Common myeloid progenitor, CD34-positive (primary cell): Measurements from ENCODE around the gene BACH2.

Source experiments
- CTCF ChIA-PET: fragments of 350-600 bp; sonication (Branson Sonifier 250); formaldehyde crosslinking; loops from one replicate; lab custom pipeline; 2021; ENCODE audit warnings: antibody characterized with exemption; lab: Charles Lee
- POLR2A ChIA-PET: fragments of 350-600 bp; sonication (Branson Sonifier 250); formaldehyde crosslinking; loops from one replicate; lab custom pipeline; 2021; ENCODE audit warnings: antibody characterized with exemption; lab: Charles Lee
- DNase-seq, 3 donors: peaks; one replicate each; pipeline versions ENCODE4 v3.0.0 to v3.0.0-alpha.2; 2013
- H3K27ac ChIP-seq, 2 experiments: 1 replicate in 1 of 2; 2 replicates in 1 of 2; pipeline ENCODE4 v1.7.0; 2013; ENCODE audit warnings: inconsistent platforms in 2 of 2, low read length in 2 of 2, mild to moderate bottlenecking in 2 of 2, low read depth in 1 of 2, moderate library complexity in 1 of 2; ENCODE audit not compliant: severe bottlenecking in 2 of 2, insufficient read depth in 1 of 2, poor library complexity in 1 of 2
- H3K27me3 ChIP-seq, 5 experiments: replicated peaks in 2 of 5; 1 replicate in 3 of 5; 2 replicates in 2 of 5; pipeline versions ENCODE4 v1.6.1 to v1.7.0; 2013; ENCODE audit warnings: low read length in 4 of 5, mild to moderate bottlenecking in 2 of 5, moderate library complexity in 2 of 5, inconsistent platforms in 1 of 5; ENCODE audit not compliant: insufficient read depth in 5 of 5, control insufficient read depth in 4 of 5
- H3K36me3 ChIP-seq, 4 experiments: 1 replicate in 2 of 4; 2 replicates in 2 of 4; pipeline versions ENCODE4 v1.6.1 to v1.7.0; 2013; ENCODE audit warnings: low read length in 3 of 4, control low read depth in 1 of 4, mild to moderate bottlenecking in 1 of 4; ENCODE audit not compliant: control insufficient read depth in 4 of 4, insufficient read depth in 4 of 4
- H3K4me1 ChIP-seq, 4 experiments: 1 replicate in 3 of 4; 2 replicates in 1 of 4; pipeline versions ENCODE4 v1.6.1 to v1.7.1; 2013; ENCODE audit warnings: low read length in 3 of 4, mild to moderate bottlenecking in 3 of 4, control low read depth in 1 of 4, inconsistent platforms in 1 of 4, moderate library complexity in 1 of 4; ENCODE audit not compliant: control insufficient read depth in 4 of 4, insufficient read depth in 4 of 4; ENCODE audit errors: control extremely low read depth in 1 of 4
- H3K4me3 ChIP-seq, 7 experiments: 1 replicate in 4 of 7; 2 replicates in 3 of 7; pipeline versions ENCODE4 v1.5.1 to v1.7.0; 2013; ENCODE audit warnings: mild to moderate bottlenecking in 7 of 7, low read length in 6 of 7, moderate library complexity in 6 of 7, inconsistent platforms in 2 of 7, low read depth in 2 of 7, control low read depth in 1 of 7; ENCODE audit not compliant: insufficient read depth in 4 of 7, control insufficient read depth in 1 of 7; ENCODE audit errors: extremely low read depth in 1 of 7
- H3K9me3 ChIP-seq, 5 experiments: 1 replicate in 4 of 5; 2 replicates in 1 of 5; pipeline versions ENCODE4 v1.6.1 to v1.7.1; 2013; ENCODE audit warnings: low read length in 4 of 5, mild to moderate bottlenecking in 2 of 5, inconsistent platforms in 1 of 5, low read depth in 1 of 5, moderate library complexity in 1 of 5; ENCODE audit not compliant: control insufficient read depth in 4 of 5, insufficient read depth in 2 of 5; ENCODE audit errors: control extremely low read depth in 1 of 5
- WGBS: methylation state at CpG from one replicate; pipeline ENCODE4 v1.1.5; 2013; ENCODE audit not compliant: insufficient coverage; 5-methylcytosine and 5-hydroxymethylcytosine counted together

The BACH2 gene

GRCh38 chr6:90080876-90081481 lies 215.7 kb downstream of the BACH2 start:
- peaks cover 0 to 2% (median 0%) of the 10 kb centered on the region in 4 experiments for H3K36me3 ChIP-seq
- H3K27ac ChIP-seq: no peak overlapping the region
- no peaks in the 10 kb centered on the region for H3K9me3 ChIP-seq
- POLR2A ChIA-PET: no interaction called here
- 100% methylated on average over 5 of the region's 9 CpGs for WGBS
- H3K27me3 ChIP-seq: no peaks in the 10 kb centered on the region
- H3K4me3 ChIP-seq: no peak overlapping the region
- CTCF ChIA-PET: no interaction called here
- no peak for DNase-seq
- peaks cover 3 to 17% (median 10%) of the 10 kb centered on the region in 4 experiments for H3K4me1 ChIP-seq

- no peak for DNase-seq
- 89% methylated on average over 3 of the region's 11 CpGs for whole genome bisulfite sequencing
These were observed 216.8 kb downstream of the BACH2 start for GRCh38 chr6:90079560-90080490.

GRCh38 chr6:90078513-90079289 lies 217.9 kb downstream of the BACH2 start:
- H3K27me3 ChIP-seq: no peaks in the 10 kb centered on the region
- no peak overlapping the region for H3K4me3 ChIP-seq
- ChIA-PET CTCF (no interaction called here), POLR2A (no interaction called here)
- H3K36me3 ChIP-seq: peaks cover 0 to 2% (median 0%) of the 10 kb centered on the region in 4 experiments
- H3K9me3 ChIP-seq: no peaks in the 10 kb centered on the region
- DNase-seq: no peak
- WGBS: 89% methylated on average over 9 of the region's 10 CpGs
- no peak overlapping the region for H3K27ac ChIP-seq
- H3K4me1 ChIP-seq: peaks cover 0 to 10% (median 5%) of the 10 kb centered on the region in 4 experiments

More at GRCh38 chr6:90079560-90080490, 216.8 kb downstream of the BACH2 start:
- ChIA-PET CTCF (no interaction called here), POLR2A (no interaction called here)
- no peak overlapping the region for H3K27ac ChIP-seq
- peaks cover 0 to 2% (median 0%) of the 10 kb centered on the region in 4 experiments for H3K36me3 ChIP-seq
- H3K4me1 ChIP-seq: peaks cover 3 to 17% (median 10%) of the 10 kb centered on the region in 4 experiments
- no peaks in the 10 kb centered on the region for H3K27me3 ChIP-seq
- H3K4me3 ChIP-seq: no peak overlapping the region
- no peaks in the 10 kb centered on the region for H3K9me3 ChIP-seq

GRCh38 chr6:90076511-90077415 lies 219.9 kb downstream of the BACH2 start:
- no peaks in the 10 kb centered on the region for H3K27me3 ChIP-seq
- ChIA-PET CTCF (no interaction called here), POLR2A (no interaction called here)
- DNase-seq: no peak
- no peaks in the 10 kb centered on the region for H3K4me1 ChIP-seq
- H3K36me3 ChIP-seq: peaks cover 0 to 2% (median 0%) of the 10 kb centered on the region in 4 experiments
- WGBS: 99% methylated on average over 10 of the region's 17 CpGs
- H3K9me3 ChIP-seq: no peaks in the 10 kb centered on the region
- H3K4me3 ChIP-seq: no peak overlapping the region
- no peak overlapping the region for H3K27ac ChIP-seq

- Histone ChIP-seq H3K27ac (no peak overlapping the region), H3K36me3 (no peaks in the 10 kb centered on the region), H3K9me3 (no peaks in the 10 kb centered on the region), H3K27me3 (no peaks in the 10 kb centered on the region), H3K4me3 (no peak overlapping the region), H3K4me1 (no peaks in the 10 kb centered on the region)
- DNase-seq: no peak
- ChIA-PET POLR2A (no interaction called here), CTCF (no interaction called here)
- 80% methylated on average over 1 of the region's 6 CpGs for WGBS
These were observed 222.3 kb downstream of the BACH2 start for GRCh38 chr6:90074161-90074850.

- WGBS: 86% methylated on average over 9 of the region's 11 CpGs
- POLR2A ChIA-PET: no interaction called here
These were observed 223.6 kb downstream of the BACH2 start for GRCh38 chr6:90072935-90073464.

More at GRCh38 chr6:90072935-90073464, 223.6 kb downstream of the BACH2 start:
- H3K4me3 ChIP-seq: no peak overlapping the region
- CTCF ChIA-PET: interaction anchor here (0.7 kb wide), 1 partner anchor 9 kb away, joined by 3 read pairs; no protein-coding TSS in a partner anchor
- H3K36me3 ChIP-seq: no peaks in the 10 kb centered on the region
- no peaks in the 10 kb centered on the region for H3K27me3 ChIP-seq
- no peak overlapping the region for H3K27ac ChIP-seq
- no peaks in the 10 kb centered on the region for H3K9me3 ChIP-seq
- H3K4me1 ChIP-seq: peaks cover 0 to 4% (median 0%) of the 10 kb centered on the region in 4 experiments
- no peak for DNase-seq
